Naive thymus-derived CD4-positive, alpha-beta T cell (primary cell): ENCODE data around the gene OSGIN1. TPM values are rescaled to one million over a fixed set of nuclear protein-coding genes. Genes with fewer than 3 reads are reported as not detected.
A peak's percentile ranks its signal among the peaks of the same experiment; 100 is the strongest.

Experiments
- ATAC-seq: fragments of 150-1000 bp; cut with Tn5 transposase; 2 replicates; pipeline ENCODE4 v1.10.0; 2021; ENCODE audit warnings: mild to moderate bottlenecking, moderate library complexity
- CTCF ChIA-PET: fragments of 350-600 bp; sonication (Branson Sonifier 250); formaldehyde crosslinking; loops from one replicate; lab custom pipeline; 2021; ENCODE audit warnings: antibody characterized with exemption; lab: Charles Lee
- POLR2A ChIA-PET: fragments of 350-600 bp; sonication (Branson Sonifier 250); formaldehyde crosslinking; loops from one replicate; lab custom pipeline; 2021; ENCODE audit warnings: antibody characterized with exemption, inconsistent platforms; lab: Charles Lee
- DNase-seq, 9 donors: peaks; one replicate each; pipeline versions ENCODE4 v3.0.0 to v3.0.0-alpha.2; 2020 to 2022; ENCODE audit warnings: mixed read lengths in 1 of 9
- H3K27ac ChIP-seq: one replicate; pipeline ENCODE4 v1.7.0; 2013; ENCODE audit warnings: mild to moderate bottlenecking, low read depth, low read length, moderate library complexity
- H3K27me3 ChIP-seq, 2 donors: one replicate each; pipeline ENCODE4 v1.7.0; 2013; ENCODE audit warnings: low read length in 2 of 2, mild to moderate bottlenecking in 2 of 2, moderate library complexity in 2 of 2; ENCODE audit not compliant: control insufficient read depth in 2 of 2, insufficient read depth in 2 of 2
- H3K36me3 ChIP-seq, 3 experiments: 1 replicate in 2 of 3; 2 replicates in 1 of 3; pipeline ENCODE4 v1.7.0; 2013; ENCODE audit warnings: low read length in 3 of 3, mild to moderate bottlenecking in 3 of 3, moderate library complexity in 1 of 3; ENCODE audit not compliant: insufficient read depth in 3 of 3, control insufficient read depth in 2 of 3
- H3K4me1 ChIP-seq, 2 donors: one replicate each; pipeline ENCODE4 v1.7.0; 2013; ENCODE audit warnings: low read length in 2 of 2, mild to moderate bottlenecking in 2 of 2, moderate library complexity in 1 of 2; ENCODE audit not compliant: control insufficient read depth in 2 of 2, insufficient read depth in 2 of 2
- H3K4me3 ChIP-seq: 2 replicates; pipeline ENCODE4 v1.7.0; 2013; ENCODE audit warnings: mild to moderate bottlenecking, low read length
- H3K9me3 ChIP-seq, 3 experiments: 1 replicate in 2 of 3; 2 replicates in 1 of 3; pipeline ENCODE4 v1.7.0; 2013; ENCODE audit warnings: low read length in 3 of 3; ENCODE audit not compliant: control insufficient read depth in 2 of 3
- H3K27ac Mint-ChIP-seq, 9 donors: one replicate each; pipeline ENCODE4 v1.8.0; 2020 to 2022; ENCODE audit warnings: mixed read lengths in 9 of 9, mild to moderate bottlenecking in 8 of 9, moderate library complexity in 5 of 9, inconsistent platforms in 2 of 9
- H3K27me3 Mint-ChIP-seq, 5 donors: one replicate each; pipeline ENCODE4 v1.8.0; 2021 to 2022; ENCODE audit warnings: mixed read lengths in 5 of 5, mild to moderate bottlenecking in 1 of 5
- H3K36me3 Mint-ChIP-seq, 5 donors: one replicate each; pipeline ENCODE4 v1.8.0; 2020 to 2022; ENCODE audit warnings: mixed read lengths in 5 of 5, mild to moderate bottlenecking in 3 of 5, inconsistent platforms in 1 of 5
- H3K4me1 Mint-ChIP-seq, 7 donors: one replicate each; pipeline ENCODE4 v1.8.0; 2020 to 2022; ENCODE audit warnings: mixed read lengths in 7 of 7, mild to moderate bottlenecking in 3 of 7, inconsistent platforms in 1 of 7
- H3K4me3 Mint-ChIP-seq, 10 donors: one replicate each; pipeline ENCODE4 v1.8.0; 2020 to 2022; ENCODE audit warnings: mild to moderate bottlenecking in 10 of 10, mixed read lengths in 10 of 10, moderate library complexity in 6 of 10, inconsistent platforms in 2 of 10
- H3K9me3 Mint-ChIP-seq, 11 donors: one replicate each; pipeline ENCODE4 v1.8.0; 2020 to 2022; ENCODE audit warnings: mixed read lengths in 11 of 11, mild to moderate bottlenecking in 4 of 11, inconsistent platforms in 1 of 11, moderate library complexity in 1 of 11
- intact Hi-C, 2 donors: fragments of 100-400 bp; cut with micrococcal nuclease; formaldehyde crosslinking; loops; one replicate each; pipeline ENCODE4 v1.15.1; 2023
- polyA plus RNA-seq, 2 donors: library from polyadenylated mRNA; unstranded; fragments of 300-500 nt; fragmentation: Illumina TruSeq; gene quantifications; one replicate each; pipeline ENCODE4 v1.2.3, GENCODE V29; 2021
- total RNA-seq, 6 experiments: library from RNA in 5 of 6; stranded (reverse) in 5 of 6; gene quantifications; 1 replicate in 5 of 6; 2 replicates in 1 of 6; pipeline ENCODE4 v1.2.3 and lab custom pipeline; 2021 to 2026

OSGIN1 gene
- total and polyA plus RNA-seq, 7 experiments from 2014 or later = 0.34 to 8.4 (median 1.1) TPM; not detected in 1

DNA sequence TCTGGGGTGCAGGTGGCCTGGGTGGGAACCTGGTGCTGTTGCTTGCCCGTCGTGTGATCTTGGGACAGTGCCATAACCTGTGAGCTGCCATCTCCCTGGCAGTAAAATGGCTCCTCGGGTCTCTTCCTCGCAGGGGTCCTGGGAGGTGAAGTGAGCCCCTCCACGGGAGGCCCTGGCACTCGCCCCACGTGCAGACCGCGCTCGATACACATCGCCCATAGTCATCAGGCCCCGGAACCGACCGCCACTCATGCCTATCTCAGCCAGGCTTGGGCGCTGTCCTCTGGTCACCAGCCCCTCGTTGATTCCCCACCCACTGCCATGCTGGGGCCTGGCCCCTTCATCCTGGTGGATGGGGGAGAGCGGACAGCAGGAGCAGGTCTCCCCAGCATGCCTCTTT lies 21.5 kb upstream of the OSGIN1 start:
- H3K36me3 Mint-ChIP-seq = peaks cover 0 to 4% (median 0%) of the 10 kb centered on the region in 5 donors
- no peaks in the 10 kb centered on the region for H3K9me3 Mint-ChIP-seq
- CTCF ChIA-PET = no interaction called here
- Histone ChIP-seq H3K4me3 (no peak overlapping the region), H3K27me3 (no peaks in the 10 kb centered on the region), H3K27ac (no peak overlapping the region), H3K9me3 (no peaks in the 10 kb centered on the region), H3K36me3 (peaks cover 0 to 4% (median 0%) of the 10 kb centered on the region in 3 experiments), H3K4me1 (no peaks in the 10 kb centered on the region)
- H3K27me3 Mint-ChIP-seq = no peaks in the 10 kb centered on the region
- no peak overlapping the region for H3K4me3 Mint-ChIP-seq
- H3K4me1 Mint-ChIP-seq = peaks cover 0 to 6% (median 2%) of the 10 kb centered on the region in 7 donors
- intact Hi-C loops = no loop called here
- no peak overlapping the region for H3K27ac Mint-ChIP-seq
- DNase-seq = no peak
- POLR2A ChIA-PET = no interaction called here
- ATAC-seq = no peak

DNA sequence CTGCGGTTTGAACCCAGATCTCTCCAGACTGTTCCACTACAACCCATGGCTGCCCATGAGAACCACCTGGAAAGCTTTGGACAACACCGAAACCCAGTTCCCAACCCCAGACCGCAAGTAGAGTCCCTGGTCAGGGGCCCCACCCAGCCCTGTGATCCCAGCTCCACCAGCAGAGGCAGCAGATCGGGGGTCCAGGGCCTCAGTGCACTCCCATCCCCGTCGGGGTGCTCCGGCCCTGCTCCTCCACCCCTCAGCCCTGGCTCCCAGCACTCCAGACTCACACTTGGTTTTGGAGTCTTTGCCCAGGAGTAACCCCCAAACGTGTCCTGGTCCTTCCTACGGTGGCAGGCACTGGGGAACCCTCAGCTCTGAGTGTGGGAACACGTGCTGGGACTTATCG lies 20.7 kb upstream of the OSGIN1 start:
- no peak overlapping the region for H3K27ac Mint-ChIP-seq
- Histone ChIP-seq H3K4me1 (no peaks in the 10 kb centered on the region), H3K27ac (no peak overlapping the region), H3K27me3 (no peaks in the 10 kb centered on the region), H3K9me3 (no peaks in the 10 kb centered on the region), H3K4me3 (no peak overlapping the region), H3K36me3 (peaks cover 0 to 4% (median 0%) of the 10 kb centered on the region in 3 experiments)
- H3K36me3 Mint-ChIP-seq = peaks cover 0 to 6% (median 0%) of the 10 kb centered on the region in 5 donors
- ATAC-seq (no peak), DNase-seq (no peak)
- H3K27me3 Mint-ChIP-seq = no peaks in the 10 kb centered on the region
- CTCF ChIA-PET = no interaction called here
- peaks cover 0 to 4% (median 0%) of the 10 kb centered on the region in 7 donors for H3K4me1 Mint-ChIP-seq
- H3K4me3 Mint-ChIP-seq = no peak overlapping the region
- H3K9me3 Mint-ChIP-seq = no peaks in the 10 kb centered on the region
- POLR2A ChIA-PET = no interaction called here
- intact Hi-C loops = no loop called here

DNA sequence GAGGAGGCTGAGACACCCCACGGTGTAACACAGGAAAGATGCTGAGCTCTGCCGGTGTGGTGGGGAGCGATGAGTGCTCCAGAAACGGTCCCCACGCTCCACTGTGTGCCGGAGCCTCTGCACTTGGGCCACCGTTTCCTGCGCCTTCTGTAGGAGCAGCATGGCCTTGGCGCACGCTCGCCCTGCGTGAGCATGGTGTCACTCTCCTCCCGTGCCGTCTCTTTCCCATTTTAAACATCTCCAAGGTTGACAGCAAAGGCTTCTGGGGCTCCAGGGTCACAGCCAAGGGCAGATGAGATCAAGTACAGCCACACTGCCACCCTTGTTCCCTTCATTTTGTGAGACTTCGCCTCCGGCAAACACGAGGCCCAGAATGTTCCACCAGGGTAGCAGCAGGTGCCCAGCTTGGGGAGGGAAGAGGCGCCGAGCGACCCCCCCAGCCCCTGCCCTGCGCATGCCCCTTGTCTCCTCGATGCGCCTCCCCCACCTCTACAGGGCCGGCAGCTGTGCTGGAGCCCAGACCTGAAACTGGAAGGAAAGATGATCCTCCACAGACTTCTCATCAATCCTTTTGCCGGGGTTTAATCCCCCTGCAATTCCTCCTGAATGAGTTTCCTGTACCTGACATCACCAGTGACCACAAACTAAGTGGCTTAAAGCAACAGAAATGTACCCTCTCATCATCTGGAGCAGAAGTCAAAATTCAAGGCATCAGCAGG lies 19.9 kb upstream of the OSGIN1 start:
- Histone ChIP-seq H3K27ac (no peak overlapping the region), H3K4me1 (no peaks in the 10 kb centered on the region), H3K27me3 (no peaks in the 10 kb centered on the region), H3K9me3 (no peaks in the 10 kb centered on the region), H3K4me3 (no peak overlapping the region), H3K36me3 (peaks cover 0 to 4% (median 0%) of the 10 kb centered on the region in 3 experiments)
- Mint-ChIP-seq H3K27me3 (no peaks in the 10 kb centered on the region), H3K4me1 (peaks cover 0 to 4% (median 0%) of the 10 kb centered on the region in 7 donors), H3K9me3 (no peaks in the 10 kb centered on the region), H3K36me3 (peaks cover 0 to 9% (median 0%) of the 10 kb centered on the region in 5 donors), H3K4me3 (no peak overlapping the region), H3K27ac (no peak overlapping the region)
- ATAC-seq = no peak
- intact Hi-C loops = no loop called here
- ChIA-PET CTCF (no interaction called here), POLR2A (no interaction called here)
- DNase-seq = no peak

DNA sequence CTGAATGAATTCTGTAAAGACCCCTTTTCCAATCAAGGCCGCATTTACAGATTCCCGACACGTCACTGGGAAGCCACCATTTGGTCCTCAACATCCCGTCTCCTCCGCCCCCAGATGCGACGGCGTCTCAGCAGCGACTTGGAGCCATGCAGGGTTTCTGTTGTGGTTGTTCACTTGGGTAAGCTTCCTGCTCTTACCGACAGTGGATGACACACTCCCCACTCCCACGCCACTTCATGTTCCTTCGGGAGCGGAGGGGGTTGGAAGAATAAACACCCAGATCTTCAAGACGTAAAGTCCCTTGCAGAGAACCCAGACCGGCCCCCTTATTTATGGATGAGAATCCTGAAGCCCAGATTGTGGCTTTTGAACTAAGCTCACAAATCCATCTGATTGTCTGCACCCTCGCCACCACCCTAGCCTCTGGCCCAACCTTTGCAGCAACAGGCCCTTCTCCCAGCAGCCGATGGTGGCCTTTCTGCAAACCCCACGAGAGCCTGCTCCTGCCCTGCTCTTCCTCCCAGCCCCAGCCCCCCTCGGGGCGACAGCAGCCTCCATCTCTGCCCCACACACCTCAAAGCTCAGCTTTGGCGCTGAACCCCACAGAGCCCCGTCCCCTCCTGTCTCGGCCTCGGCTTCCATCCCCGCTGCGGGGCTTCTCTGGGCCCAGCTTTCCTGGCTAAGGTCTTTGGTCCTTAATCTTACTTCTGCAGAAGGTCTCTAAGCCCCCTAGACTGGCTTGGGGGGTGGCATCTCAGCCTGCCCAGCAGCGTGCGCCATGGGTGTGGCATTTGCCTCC lies 19.0 kb upstream of the OSGIN1 start:
- H3K9me3 Mint-ChIP-seq = no peaks in the 10 kb centered on the region
- CTCF ChIA-PET = no interaction called here
- Histone ChIP-seq H3K27me3 (no peaks in the 10 kb centered on the region), H3K36me3 (peaks cover 0 to 3% (median 0%) of the 10 kb centered on the region in 3 experiments), H3K4me3 (no peak overlapping the region), H3K4me1 (no peaks in the 10 kb centered on the region), H3K9me3 (no peaks in the 10 kb centered on the region), H3K27ac (no peak overlapping the region)
- no peak overlapping the region for H3K27ac Mint-ChIP-seq
- no peak overlapping the region for H3K4me3 Mint-ChIP-seq
- H3K27me3 Mint-ChIP-seq = no peaks in the 10 kb centered on the region
- ATAC-seq = no peak
- intact Hi-C loops = no loop called here
- peaks cover 0 to 9% (median 0%) of the 10 kb centered on the region in 5 donors for H3K36me3 Mint-ChIP-seq
- POLR2A ChIA-PET = no interaction called here
- DNase-seq = no peak
- peaks cover 0 to 5% (median 1%) of the 10 kb centered on the region in 7 donors for H3K4me1 Mint-ChIP-seq

DNA sequence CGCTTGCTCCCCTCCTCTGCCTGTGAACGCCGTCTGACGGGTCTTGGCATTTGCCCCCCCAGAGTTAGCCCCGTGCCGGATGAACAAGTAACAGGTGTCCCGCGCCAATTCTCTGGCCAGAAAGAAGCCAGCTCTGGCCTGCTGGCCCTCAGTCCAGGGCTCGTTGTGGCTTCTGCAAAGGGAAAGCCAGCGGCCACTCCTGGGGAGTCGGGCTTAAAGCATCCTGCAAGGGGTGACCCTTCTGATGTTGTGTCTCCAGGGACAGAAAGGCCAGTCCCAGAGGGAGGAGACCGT lies 18.4 kb upstream of the OSGIN1 start:
- ChIA-PET CTCF (no interaction called here), POLR2A (no interaction called here)
- Mint-ChIP-seq H3K4me3 (peak overlapping the region in 1 of 10 donors; percentile 8), H3K9me3 (no peaks in the 10 kb centered on the region), H3K36me3 (peaks cover 0 to 9% (median 0%) of the 10 kb centered on the region in 5 donors), H3K4me1 (peaks cover 5 to 10% (median 6%) of the 10 kb centered on the region in 7 donors), H3K27me3 (no peaks in the 10 kb centered on the region), H3K27ac (no peak overlapping the region)
- Histone ChIP-seq H3K9me3 (no peaks in the 10 kb centered on the region), H3K4me3 (no peak overlapping the region), H3K27me3 (no peaks in the 10 kb centered on the region), H3K36me3 (no peaks in the 10 kb centered on the region), H3K27ac (no peak overlapping the region), H3K4me1 (no peaks in the 10 kb centered on the region)
- ATAC-seq (no peak), DNase-seq (no peak)
- intact Hi-C loops = no loop called here

DNA sequence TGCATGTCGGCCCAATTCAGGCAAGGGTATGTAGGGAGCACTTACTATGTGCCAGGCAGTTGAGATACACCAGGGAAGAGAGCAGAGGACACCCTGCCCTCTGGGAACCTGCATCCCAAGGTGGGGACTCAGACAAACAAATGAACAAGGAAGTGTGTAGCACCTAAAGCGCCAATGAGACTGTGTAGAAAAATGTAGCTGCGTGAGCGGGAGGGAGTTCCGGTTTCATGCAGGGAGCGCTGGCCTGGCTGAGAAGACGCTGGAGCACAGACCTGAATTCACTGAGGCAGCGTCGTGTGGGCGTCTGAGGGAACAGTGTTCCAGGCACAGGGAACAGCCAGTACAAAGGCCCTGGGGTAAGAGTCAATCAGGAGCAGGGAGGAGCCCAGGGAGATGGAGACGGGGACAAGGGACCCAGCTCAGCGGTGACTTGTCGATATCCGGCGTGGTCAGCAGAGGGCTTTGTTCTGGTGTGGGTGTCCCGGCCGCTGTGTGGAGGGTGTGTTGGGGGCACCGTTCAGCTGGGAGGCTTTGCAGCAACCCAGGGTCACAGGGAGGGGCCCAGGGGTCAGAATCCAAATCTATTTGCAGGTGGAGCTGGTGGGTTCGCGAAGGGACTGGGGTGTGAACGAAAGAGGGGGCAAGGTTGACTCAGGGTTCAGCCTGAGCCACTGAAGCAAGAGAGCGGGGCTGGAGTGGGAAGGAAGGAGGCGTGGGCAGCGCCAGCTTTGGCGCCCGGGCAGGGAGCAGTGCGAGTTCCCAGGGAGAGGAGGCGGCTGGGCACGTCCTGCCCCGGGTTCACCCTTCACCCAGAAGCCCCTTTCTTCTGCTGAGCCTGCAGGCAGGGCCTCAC lies 17.8 kb upstream of the OSGIN1 start:
- POLR2A ChIA-PET = no interaction called here
- H3K9me3 Mint-ChIP-seq = no peaks in the 10 kb centered on the region

More for the DNA sequence above, 17.8 kb upstream of the OSGIN1 start:
- H3K27me3 ChIP-seq = no peaks in the 10 kb centered on the region
- no peak overlapping the region for H3K27ac ChIP-seq
- peaks cover 5 to 10% (median 6%) of the 10 kb centered on the region in 7 donors for H3K4me1 Mint-ChIP-seq
- DNase-seq = no peak
- H3K36me3 Mint-ChIP-seq = peaks cover 0 to 9% (median 0%) of the 10 kb centered on the region in 5 donors
- H3K27me3 Mint-ChIP-seq = no peaks in the 10 kb centered on the region
- no peaks in the 10 kb centered on the region for H3K9me3 ChIP-seq
- no peaks in the 10 kb centered on the region for H3K36me3 ChIP-seq
- no peak overlapping the region for H3K4me3 ChIP-seq
- intact Hi-C loops = no loop called here
- ATAC-seq = no peak
- CTCF ChIA-PET = no interaction called here
- no peaks in the 10 kb centered on the region for H3K4me1 ChIP-seq
- H3K4me3 Mint-ChIP-seq = peak overlapping the region in 2 of 10 donors; percentile 8 to 14
- no peak overlapping the region for H3K27ac Mint-ChIP-seq
